ENCODE results near the gene MFAP4.

- TF ChIP-seq CTCF (conservative IDR thresholded peaks at IDR 0.05 in 1 of 2, IDR thresholded peaks at IDR 0.05 in 1 of 2; ENCODE audit: extremely low read depth in 1 of 2, insufficient read depth in 1 of 2, low read depth in 1 of 2, low read length in 2 of 2): no peak
- no peak for TF ChIP-seq EZH2 (IDR thresholded peaks at IDR 0.05; ENCODE audit: borderline replicate concordance, low read length)
Observed at GRCh38 chr17:19410875-19411620, 24.1 kb upstream of the MFAP4 start, which contains the start of gene RNF112.
